Pancreas (tissue), 10 donors: ENCODE data around the gene ELL. TPM values are rescaled to one million over a fixed set of nuclear protein-coding genes. Genes with fewer than 3 reads are reported as not detected.

Source experiments
- ATAC-seq, 4 donors: fragments of 200-7000 bp; cut with Tn5 transposase; one replicate each; pipeline versions ENCODE4 v1.8.0 to v1.9.1; 2020; ENCODE audit warnings: mild to moderate bottlenecking in 4 of 4, moderate library complexity in 4 of 4
- DNase-seq, 6 donors: peaks; one replicate each; pipeline ENCODE4 v3.0.0-alpha.2; 2020
- FAIRE-seq: peaks from 2 replicates; lab custom pipeline; 2012; peaks lifted over from hg19 to GRCh38; lab: Jason Lieb, UNC
- H3K27ac ChIP-seq, 4 donors: fragments of 200-600 bp; sonication (generic); 1 replicate in 3 of 4; 2 replicates in 1 of 4; pipeline versions ENCODE4 v1.5.0 to v1.8.0; 2020
- H3K27me3 ChIP-seq, 4 donors: fragments of 200-600 bp; one replicate each; pipeline ENCODE4 v1.8.0; 2021
- H3K36me3 ChIP-seq, 3 donors: fragments of 200-600 bp; sonication (generic) in 1 of 3; one replicate each; pipeline versions ENCODE4 v1.5.0 to v1.8.0; 2020 to 2021
- H3K4me1 ChIP-seq, 3 donors: fragments of 200-600 bp; one replicate each; pipeline ENCODE4 v1.8.0; 2021
- H3K4me3 ChIP-seq, 4 donors: fragments of 200-600 bp; sonication (generic) in 2 of 4; one replicate each; pipeline versions ENCODE4 v1.5.0 to v1.8.0; 2020 to 2021
- H3K9me3 ChIP-seq, 4 donors: fragments of 200-600 bp; one replicate each; pipeline ENCODE4 v1.8.0; 2021
- CTCF ChIP-seq, 4 donors: fragments of 200-600 bp; sonication (generic) in 3 of 4; IDR thresholded peaks; one replicate each; pipeline versions ENCODE4 v1.5.0 to v1.8.0; 2021; ENCODE audit warnings: antibody characterized with exemption in 4 of 4
- WGBS, 2 donors: extraction: QIAGEN DNeasy Blood & Tissue Kit; methylation state at CpG; one replicate each; pipeline ENCODE4 v1.1.7; 2013; 5-methylcytosine and 5-hydroxymethylcytosine counted together
- intact Hi-C, 3 donors: fragments of 100-400 bp; cut with DNase I; formaldehyde crosslinking; loops; one replicate each; pipeline versions ENCODE4 v1.11.1 to v1.14.2; 2022
- polyA plus RNA-seq, 2 donors: library from polyadenylated mRNA; stranded (reverse); fragments of 200-250 nt; gene quantifications; one replicate each; pipeline ENCODE4 v1.2.3, GENCODE V29; 2013
- total RNA-seq, 6 donors: library from RNA; stranded (reverse); fragmentation: NEBNext Ultra II Directional in 4 of 6; extraction: Animal tissue kit (Norgen Biotek cat#: 25700) in 4 of 6; gene quantifications; one replicate each; pipeline versions ENCODE4 v1.2.1 to v1.2.4, GENCODE V29; 2021 to 2023
- donor health status: healthy with polysubstance abuse.
- donor health status: DM: no; HTN: no; CAD: no; lungs with moderate emphysema.
- donor health status: DM: no; HTN: no; CAD: no.
- donor health status: control.
- donor health status: control.
- donor health status: Bipolar disorder and iron deficiency.
- donor health status: DM: yes; HTN: yes; CAD: no.
- donor health status: DM: no; HTN: no; CAD: no.
- donor health status: DM: no; HTN: no; CAD: no.
- donor health status: DM: yes; HTN: yes; CAD: no.

The ELL gene
- total and polyA plus RNA-seq, 8 donors = 5.8 to 13.4 (median 9.8) TPM

- Histone ChIP-seq H3K9me3 (no peaks in the 10 kb centered on the region), H3K4me1 (peaks cover 6 to 25% (median 10%) of the 10 kb centered on the region in 3 donors), H3K4me3 (no peak overlapping the region), H3K36me3 (no peaks in the 10 kb centered on the region), H3K27me3 (no peaks in the 10 kb centered on the region), H3K27ac (no peak overlapping the region)
- no peak for FAIRE-seq
- 89 to 92% methylated on average over 13 to 14 of the region's 14 CpGs for WGBS, 2 donors
- TF ChIP-seq CTCF (IDR thresholded peaks at IDR 0.05) = no peak
- no peak for ATAC-seq
- intact Hi-C loops = loop anchor here in 1 of 3 donors (10.0 kb wide), 1 partner anchor 88 kb away; no protein-coding TSS in a partner anchor
- DNase-seq = no peak
Observed at GRCh38 chr19:18476507-18477041, 45.3 kb downstream of the ELL start.

GRCh38 chr19:18475762-18476331 is 46.0 kb downstream of the ELL start:
- Histone ChIP-seq H3K36me3 (no peaks in the 10 kb centered on the region), H3K27ac (peak overlapping the region in 1 of 4 donors; percentile 17), H3K4me3 (no peak overlapping the region), H3K4me1 (peaks cover 6 to 25% (median 10%) of the 10 kb centered on the region in 3 donors), H3K9me3 (no peaks in the 10 kb centered on the region), H3K27me3 (no peaks in the 10 kb centered on the region)
- no peak for FAIRE-seq
- 70 to 72% methylated on average over 19 of the region's 19 CpGs for WGBS, 2 donors
- ATAC-seq = no peak
- DNase-seq = no peak
- intact Hi-C loops = loop anchor here in 1 of 3 donors (10.0 kb wide), 1 partner anchor 89 kb away; no protein-coding TSS in a partner anchor
- TF ChIP-seq CTCF (IDR thresholded peaks at IDR 0.05) = no peak

- no peak overlapping the region for H3K4me3 ChIP-seq
- 67 to 68% methylated on average over 5 of the region's 5 CpGs for WGBS, 2 donors
- FAIRE-seq = no peak
- H3K27me3 ChIP-seq = no peaks in the 10 kb centered on the region
- intact Hi-C loops = loop anchor here in 1 of 3 donors (10.0 kb wide), 1 partner anchor 90 kb away; no protein-coding TSS in a partner anchor
- peak overlapping the region in 1 of 4 donors; percentile 17 for H3K27ac ChIP-seq
- H3K9me3 ChIP-seq = no peaks in the 10 kb centered on the region
- no peaks in the 10 kb centered on the region for H3K36me3 ChIP-seq
- no peak for ATAC-seq
- TF ChIP-seq CTCF (IDR thresholded peaks at IDR 0.05) = no peak
- H3K4me1 ChIP-seq = peaks cover 0 to 17% (median 4%) of the 10 kb centered on the region in 3 donors
- DNase-seq = no peak
Observed at GRCh38 chr19:18475004-18475453, 46.8 kb downstream of the ELL start.

GRCh38 chr19:18474366-18474887 is 47.4 kb downstream of the ELL start:
- Histone ChIP-seq H3K27me3 (no peaks in the 10 kb centered on the region), H3K27ac (no peak overlapping the region), H3K36me3 (no peaks in the 10 kb centered on the region), H3K9me3 (no peaks in the 10 kb centered on the region), H3K4me1 (peaks cover 0 to 11% (median 4%) of the 10 kb centered on the region in 3 donors), H3K4me3 (no peak overlapping the region)
- 88 to 89% methylated on average over 13 of the region's 13 CpGs for WGBS, 2 donors
- no peak for TF ChIP-seq CTCF (IDR thresholded peaks at IDR 0.05)
- no peak for ATAC-seq
- intact Hi-C loops = loop anchor here in 1 of 3 donors (10.0 kb wide), 1 partner anchor 90 kb away; no protein-coding TSS in a partner anchor
- DNase-seq = no peak
- FAIRE-seq = no peak
